Measurements from ENCODE around the gene HIKESHI.
A peak's percentile ranks its signal among the peaks of the same experiment; 100 is the strongest.
"Not testable (repeated sequence)": the region's sequence is repeated elsewhere in the genome, so short reads cannot be mapped to it uniquely, and the experiment has no call there.

Gene HIKESHI

DNA sequence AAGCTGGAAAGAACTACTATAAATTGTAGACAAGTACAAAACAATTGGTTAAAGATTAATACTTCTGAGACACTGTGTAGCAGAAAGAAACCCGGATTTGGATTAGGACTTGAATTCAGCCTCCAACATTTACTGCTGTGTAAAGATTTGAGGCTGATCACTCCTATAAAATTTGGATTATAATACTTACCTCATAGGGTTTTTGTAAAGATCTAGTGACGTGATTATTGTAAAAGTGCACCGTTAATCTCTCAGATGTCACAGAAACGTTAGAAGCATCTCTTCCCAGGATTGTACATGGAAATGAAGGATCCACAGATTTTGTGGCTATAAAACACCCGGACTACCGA, 323 bp upstream of the HIKESHI start:
- no peak for TF ChIP-seq EZH2 (IDR thresholded peaks at IDR 0.05; ENCODE audit: borderline replicate concordance, low read length)
- TF ChIP-seq, protein P1, sequence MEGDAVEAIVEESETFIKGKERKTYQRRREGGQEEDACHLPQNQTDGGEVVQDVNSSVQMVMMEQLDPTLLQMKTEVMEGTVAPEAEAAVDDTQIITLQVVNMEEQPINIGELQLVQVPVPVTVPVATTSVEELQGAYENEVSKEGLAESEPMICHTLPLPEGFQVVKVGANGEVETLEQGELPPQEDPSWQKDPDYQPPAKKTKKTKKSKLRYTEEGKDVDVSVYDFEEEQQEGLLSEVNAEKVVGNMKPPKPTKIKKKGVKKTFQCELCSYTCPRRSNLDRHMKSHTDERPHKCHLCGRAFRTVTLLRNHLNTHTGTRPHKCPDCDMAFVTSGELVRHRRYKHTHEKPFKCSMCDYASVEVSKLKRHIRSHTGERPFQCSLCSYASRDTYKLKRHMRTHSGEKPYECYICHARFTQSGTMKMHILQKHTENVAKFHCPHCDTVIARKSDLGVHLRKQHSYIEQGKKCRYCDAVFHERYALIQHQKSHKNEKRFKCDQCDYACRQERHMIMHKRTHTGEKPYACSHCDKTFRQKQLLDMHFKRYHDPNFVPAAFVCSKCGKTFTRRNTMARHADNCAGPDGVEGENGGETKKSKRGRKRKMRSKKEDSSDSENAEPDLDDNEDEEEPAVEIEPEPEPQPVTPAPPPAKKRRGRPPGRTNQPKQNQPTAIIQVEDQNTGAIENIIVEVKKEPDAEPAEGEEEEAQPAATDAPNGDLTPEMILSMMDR (IDR thresholded peaks at IDR 0.05; ENCODE audit: low read length) = no peak
- Histone ChIP-seq H3K9me3 (ENCODE audit: low read length) (no peaks in the 10 kb centered on the region), H3K4me3 (ENCODE audit: low read depth, low read length, poor library complexity, severe bottlenecking) (peak overlapping the region; percentile 99), H3K27me3 (ENCODE audit: insufficient read depth, low read length) (no peaks in the 10 kb centered on the region), H3K27ac (ENCODE audit: low read depth, low read length, poor library complexity, severe bottlenecking) (no peak overlapping the region), H4K20me1 (ENCODE audit: insufficient read depth, low read length) (no peaks in the 10 kb centered on the region), H3K36me3 (ENCODE audit: insufficient read depth, low read length) (peaks cover 10% of the 10 kb centered on the region), H3K4me2 (ENCODE audit: low read length) (peak overlapping the region; percentile 90), H2AFZ (ENCODE audit: low read length) (peak overlapping the region; percentile 94), H3F3A (ENCODE audit: insufficient read depth, low read length) (no peaks in the 10 kb centered on the region), H3K9ac (ENCODE audit: low read length) (peak overlapping the region; percentile 95), H3K79me2 (ENCODE audit: insufficient read depth, low read length) (peaks cover 20% of the 10 kb centered on the region), H3K9me2 (ENCODE audit: low read depth, low read length) (no peaks in the 10 kb centered on the region), H3K4me1 (ENCODE audit: insufficient read depth, low read length, severe bottlenecking) (peaks cover 23% of the 10 kb centered on the region)

DNA sequence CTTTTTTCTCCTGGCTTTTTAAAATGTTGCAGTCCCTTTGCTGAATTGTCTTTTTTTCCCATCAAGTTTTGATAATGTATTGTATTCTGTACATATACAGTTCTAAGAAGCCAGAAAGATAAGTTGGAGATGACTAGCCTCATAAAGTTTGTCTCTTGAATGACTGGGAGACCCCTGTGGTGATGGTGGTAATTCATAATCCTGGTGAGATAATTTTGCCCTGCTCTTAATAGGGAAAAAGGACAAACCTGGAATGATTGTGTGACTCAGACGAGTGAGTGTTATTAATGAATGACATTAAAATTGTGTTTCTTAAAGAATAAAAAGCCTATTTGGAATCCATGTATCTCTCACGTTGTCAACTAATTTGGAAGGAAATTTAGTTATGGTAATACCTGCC, 1.2 kb downstream of the HIKESHI start:
- H3K9me3 ChIP-seq (ENCODE audit: low read length) = no peaks in the 10 kb centered on the region
- no peaks in the 10 kb centered on the region for H4K20me1 ChIP-seq (ENCODE audit: insufficient read depth, low read length)
- TF ChIP-seq EZH2 (IDR thresholded peaks at IDR 0.05; ENCODE audit: borderline replicate concordance, low read length) = no peak
- TF ChIP-seq, protein P1 (IDR thresholded peaks at IDR 0.05; ENCODE audit: low read length) = no peak
- H3K9ac ChIP-seq (ENCODE audit: low read length) = peak overlapping the region; percentile 95
- peaks cover 20% of the 10 kb centered on the region for H3K79me2 ChIP-seq (ENCODE audit: insufficient read depth, low read length)
- no peaks in the 10 kb centered on the region for H3K27me3 ChIP-seq (ENCODE audit: insufficient read depth, low read length)
- peaks cover 23% of the 10 kb centered on the region for H3K4me1 ChIP-seq (ENCODE audit: insufficient read depth, low read length, severe bottlenecking)
- H3K4me3 ChIP-seq (ENCODE audit: low read depth, low read length, poor library complexity, severe bottlenecking) = peak overlapping the region; percentile 99
- H3K36me3 ChIP-seq (ENCODE audit: insufficient read depth, low read length) = peaks cover 10% of the 10 kb centered on the region
- no peaks in the 10 kb centered on the region for H3F3A ChIP-seq (ENCODE audit: insufficient read depth, low read length)
- peak overlapping the region; percentile 90 for H3K4me2 ChIP-seq (ENCODE audit: low read length)
- no peak overlapping the region for H2AFZ ChIP-seq (ENCODE audit: low read length)
- H3K27ac ChIP-seq (ENCODE audit: low read depth, low read length, poor library complexity, severe bottlenecking) = no peak overlapping the region
- no peaks in the 10 kb centered on the region for H3K9me2 ChIP-seq (ENCODE audit: low read depth, low read length)

DNA sequence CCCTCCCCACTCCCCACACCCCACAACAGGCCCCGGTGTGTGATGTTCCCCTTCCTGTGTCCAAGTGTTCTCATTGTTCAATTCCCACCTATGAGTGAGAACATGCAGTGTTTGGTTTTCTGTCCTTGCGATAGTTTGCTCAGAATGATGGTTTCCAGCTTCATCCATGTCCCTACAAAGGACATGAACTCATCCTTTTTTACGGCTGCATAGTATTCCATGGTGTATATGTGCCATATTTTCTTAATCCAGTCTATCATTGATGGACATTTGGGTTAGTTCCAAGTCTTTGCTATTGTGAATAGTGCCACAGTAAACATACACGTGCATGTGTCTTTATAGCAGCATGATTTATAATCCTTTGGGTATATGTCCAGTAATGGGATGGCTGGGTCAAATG, 6.7 kb downstream of the HIKESHI start:
- H3K36me3 ChIP-seq (ENCODE audit: insufficient read depth, low read length) = peaks cover 13% of the 10 kb centered on the region
- not testable (repeated sequence) for H3K9ac ChIP-seq (ENCODE audit: low read length); H2AFZ ChIP-seq (ENCODE audit: low read length); H3K27me3 ChIP-seq (ENCODE audit: insufficient read depth, low read length); H4K20me1 ChIP-seq (ENCODE audit: insufficient read depth, low read length); H3F3A ChIP-seq (ENCODE audit: insufficient read depth, low read length); H3K4me1 ChIP-seq (ENCODE audit: insufficient read depth, low read length, severe bottlenecking); H3K4me2 ChIP-seq (ENCODE audit: low read length); H3K27ac ChIP-seq (ENCODE audit: low read depth, low read length, poor library complexity, severe bottlenecking); H3K9me2 ChIP-seq (ENCODE audit: low read depth, low read length); H3K4me3 ChIP-seq (ENCODE audit: low read depth, low read length, poor library complexity, severe bottlenecking); H3K9me3 ChIP-seq (ENCODE audit: low read length); H3K79me2 ChIP-seq (ENCODE audit: insufficient read depth, low read length)

DNA sequence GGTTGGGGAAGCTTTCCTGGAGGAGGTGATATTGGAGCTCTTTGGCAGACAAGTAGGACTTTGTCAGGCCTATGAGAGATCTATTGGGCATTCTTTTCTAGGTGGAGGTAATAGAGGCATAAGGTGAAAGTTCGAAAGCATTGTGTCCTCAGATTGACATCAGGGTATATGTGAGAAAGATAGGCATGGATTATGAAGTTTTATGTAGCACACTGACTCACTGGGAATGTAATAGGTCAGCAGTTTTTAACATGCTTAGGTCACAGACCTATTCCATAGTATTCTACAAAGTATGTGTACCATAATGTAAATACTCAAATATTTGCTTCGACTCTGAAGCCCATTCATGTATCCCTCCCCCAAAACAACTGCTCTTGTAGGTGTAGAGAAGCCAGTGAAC, 11.8 kb downstream of the HIKESHI start:
- no peak overlapping the region for H3K9ac ChIP-seq (ENCODE audit: low read length)
- H3K27me3 ChIP-seq (ENCODE audit: insufficient read depth, low read length) = no peaks in the 10 kb centered on the region
- no peak overlapping the region for H3K27ac ChIP-seq (ENCODE audit: low read depth, low read length, poor library complexity, severe bottlenecking)
- H3K4me2 ChIP-seq (ENCODE audit: low read length) = no peak overlapping the region
- TF ChIP-seq, protein P1 (IDR thresholded peaks at IDR 0.05; ENCODE audit: low read length) = no peak
- TF ChIP-seq EZH2 (IDR thresholded peaks at IDR 0.05; ENCODE audit: borderline replicate concordance, low read length) = no peak
- peaks cover 27% of the 10 kb centered on the region for H3K36me3 ChIP-seq (ENCODE audit: insufficient read depth, low read length)
- no peak overlapping the region for H2AFZ ChIP-seq (ENCODE audit: low read length)
- H3K4me3 ChIP-seq (ENCODE audit: low read depth, low read length, poor library complexity, severe bottlenecking) = no peak overlapping the region
- no peaks in the 10 kb centered on the region for H3F3A ChIP-seq (ENCODE audit: insufficient read depth, low read length)
- H4K20me1 ChIP-seq (ENCODE audit: insufficient read depth, low read length) = no peaks in the 10 kb centered on the region
- H3K9me3 ChIP-seq (ENCODE audit: low read length) = no peaks in the 10 kb centered on the region
- no peaks in the 10 kb centered on the region for H3K9me2 ChIP-seq (ENCODE audit: low read depth, low read length)
- H3K4me1 ChIP-seq (ENCODE audit: insufficient read depth, low read length, severe bottlenecking) = no peaks in the 10 kb centered on the region
- H3K79me2 ChIP-seq (ENCODE audit: insufficient read depth, low read length) = no peaks in the 10 kb centered on the region
